ENCODE results near the gene MVB12A. TPM values are rescaled to one million over a fixed set of nuclear protein-coding genes. Genes with fewer than 3 reads are reported as not detected.

MVB12A gene
- total RNA-seq, 4 donors from 2014 or later, result 30.8 to 44.7 (median 37.7) TPM

GRCh38 chr19:17451820-17452219 lies 32.0 kb downstream of the MVB12A start:
- 94 to 100% methylated on average over 1 to 4 of the region's 4 CpGs for WGBS, 2 donors (ENCODE audit: low coverage in 1 of 2)
- TF ChIP-seq EP300 (IDR thresholded peaks at IDR 0.05), result no peak
- no peak for TF ChIP-seq POLR2A (IDR thresholded peaks at IDR 0.05)
- TF ChIP-seq POLR2AphosphoS5 (IDR thresholded peaks at IDR 0.05), result no peak
- TF ChIP-seq, protein P1, sequence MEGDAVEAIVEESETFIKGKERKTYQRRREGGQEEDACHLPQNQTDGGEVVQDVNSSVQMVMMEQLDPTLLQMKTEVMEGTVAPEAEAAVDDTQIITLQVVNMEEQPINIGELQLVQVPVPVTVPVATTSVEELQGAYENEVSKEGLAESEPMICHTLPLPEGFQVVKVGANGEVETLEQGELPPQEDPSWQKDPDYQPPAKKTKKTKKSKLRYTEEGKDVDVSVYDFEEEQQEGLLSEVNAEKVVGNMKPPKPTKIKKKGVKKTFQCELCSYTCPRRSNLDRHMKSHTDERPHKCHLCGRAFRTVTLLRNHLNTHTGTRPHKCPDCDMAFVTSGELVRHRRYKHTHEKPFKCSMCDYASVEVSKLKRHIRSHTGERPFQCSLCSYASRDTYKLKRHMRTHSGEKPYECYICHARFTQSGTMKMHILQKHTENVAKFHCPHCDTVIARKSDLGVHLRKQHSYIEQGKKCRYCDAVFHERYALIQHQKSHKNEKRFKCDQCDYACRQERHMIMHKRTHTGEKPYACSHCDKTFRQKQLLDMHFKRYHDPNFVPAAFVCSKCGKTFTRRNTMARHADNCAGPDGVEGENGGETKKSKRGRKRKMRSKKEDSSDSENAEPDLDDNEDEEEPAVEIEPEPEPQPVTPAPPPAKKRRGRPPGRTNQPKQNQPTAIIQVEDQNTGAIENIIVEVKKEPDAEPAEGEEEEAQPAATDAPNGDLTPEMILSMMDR (IDR thresholded peaks at IDR 0.05), result no peak
- H3K36me3 ChIP-seq, result no peaks in the 10 kb centered on the region
- H3K9me3 ChIP-seq, result no peaks in the 10 kb centered on the region
- peaks cover 55% of the 10 kb centered on the region for H3K27me3 ChIP-seq
- H3K4me3 ChIP-seq, result no peak overlapping the region
- no peak overlapping the region for H3K27ac ChIP-seq
- H3K4me1 ChIP-seq, result peaks cover 0 to 37% (median 0%) of the 10 kb centered on the region in 3 donors
- ATAC-seq, result no peak

DNA sequence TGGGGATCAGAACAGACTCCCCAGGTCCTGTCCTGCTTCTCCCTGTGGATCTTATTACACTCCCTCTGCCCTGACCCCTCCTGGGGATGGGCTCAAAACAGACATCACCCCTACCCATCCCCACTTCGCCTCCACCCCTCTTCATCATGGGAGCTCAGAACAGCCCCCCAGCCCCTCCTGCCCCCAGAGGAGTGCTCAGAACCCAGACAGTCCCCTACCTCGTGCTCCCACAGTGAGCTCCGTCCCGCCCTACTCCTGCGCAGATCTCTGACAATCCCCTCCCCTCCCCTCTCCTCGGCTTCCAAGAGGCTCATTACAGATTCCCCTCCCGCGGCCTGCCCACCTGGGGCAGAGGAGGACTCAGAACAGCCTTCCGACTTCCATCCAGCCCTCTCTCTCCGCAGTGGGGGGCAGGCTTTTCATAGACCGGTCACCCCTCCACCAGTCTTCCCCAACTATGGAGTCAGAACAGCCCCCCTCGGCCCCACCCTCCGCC lies 34.8 kb downstream of the MVB12A start:
- Histone ChIP-seq H3K4me3 (no peak overlapping the region), H3K4me1 (peaks cover 0 to 22% (median 0%) of the 10 kb centered on the region in 3 donors), H3K27me3 (peaks cover 81% of the 10 kb centered on the region), H3K36me3 (no peaks in the 10 kb centered on the region), H3K27ac (no peak overlapping the region), H3K9me3 (no peaks in the 10 kb centered on the region)
- WGBS, 2 donors (ENCODE audit: low coverage in 1 of 2), result 8 to 10% methylated on average over 2 of the region's 13 CpGs
- no peak for ATAC-seq
- TF ChIP-seq POLR2A (IDR thresholded peaks at IDR 0.05) (no peak), EP300 (IDR thresholded peaks at IDR 0.05) (no peak), POLR2AphosphoS5 (IDR thresholded peaks at IDR 0.05) (no peak)
- TF ChIP-seq, protein P1 (IDR thresholded peaks at IDR 0.05), result no peak

GRCh38 chr19:17455308-17456123 lies 35.7 kb downstream of the MVB12A start:
- no peak overlapping the region for H3K27ac ChIP-seq
- no peak for ATAC-seq
- H3K27me3 ChIP-seq, result peaks cover 90% of the 10 kb centered on the region
- H3K4me3 ChIP-seq, result no peak overlapping the region
- H3K36me3 ChIP-seq, result no peaks in the 10 kb centered on the region
- H3K4me1 ChIP-seq, result peaks cover 0 to 22% (median 0%) of the 10 kb centered on the region in 3 donors
- H3K9me3 ChIP-seq, result no peaks in the 10 kb centered on the region
- no peak for TF ChIP-seq POLR2A (IDR thresholded peaks at IDR 0.05)
- TF ChIP-seq, protein P1 (IDR thresholded peaks at IDR 0.05), result no peak
- TF ChIP-seq EP300 (IDR thresholded peaks at IDR 0.05), result no peak
- TF ChIP-seq POLR2AphosphoS5 (IDR thresholded peaks at IDR 0.05), result no peak
- 24% methylated on average over 3 of the region's 58 CpGs; no CpG with 5 or more reads in 1 of the 2 donors for WGBS, 2 donors (ENCODE audit: low coverage in 1 of 2)

DNA sequence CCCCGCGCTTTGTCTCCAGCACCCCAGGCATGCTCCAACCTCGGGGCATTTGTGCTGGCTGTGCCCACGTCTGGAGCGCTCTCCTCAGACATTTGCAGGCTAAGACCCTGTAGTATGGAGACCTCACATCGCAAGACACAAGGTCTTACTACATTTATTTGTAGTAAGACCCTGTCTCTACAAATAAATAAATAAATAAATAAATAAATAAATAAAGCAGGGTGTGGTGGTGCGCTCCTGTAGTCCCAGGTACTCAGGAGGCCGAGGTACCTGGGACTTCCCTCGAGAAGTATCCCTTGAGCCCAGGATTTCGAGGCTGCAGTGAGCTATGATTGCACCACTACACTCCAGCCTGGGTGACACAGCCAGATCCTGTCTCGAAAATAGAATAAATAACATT lies 36.3 kb downstream of the MVB12A start:
- Histone ChIP-seq H3K27ac (no peak overlapping the region), H3K9me3 (no peaks in the 10 kb centered on the region), H3K36me3 (no peaks in the 10 kb centered on the region), H3K27me3 (peaks cover 94% of the 10 kb centered on the region), H3K4me3 (no peak overlapping the region), H3K4me1 (peaks cover 0 to 22% (median 0%) of the 10 kb centered on the region in 3 donors)
- 0 to 73% methylated on average over 1 to 8 of the region's 11 CpGs for WGBS, 2 donors (ENCODE audit: low coverage in 1 of 2)
- TF ChIP-seq, protein P1 (IDR thresholded peaks at IDR 0.05), result no peak
- TF ChIP-seq EP300 (IDR thresholded peaks at IDR 0.05) (no peak), POLR2A (IDR thresholded peaks at IDR 0.05) (no peak), POLR2AphosphoS5 (IDR thresholded peaks at IDR 0.05) (no peak)
- no peak for ATAC-seq
